Measurements from ENCODE around the gene LIMS4.
"Not testable (repeated sequence)": the region's sequence is repeated elsewhere in the genome, so short reads cannot be mapped to it uniquely, and the experiment has no call there.

LIMS4 gene, protein sequence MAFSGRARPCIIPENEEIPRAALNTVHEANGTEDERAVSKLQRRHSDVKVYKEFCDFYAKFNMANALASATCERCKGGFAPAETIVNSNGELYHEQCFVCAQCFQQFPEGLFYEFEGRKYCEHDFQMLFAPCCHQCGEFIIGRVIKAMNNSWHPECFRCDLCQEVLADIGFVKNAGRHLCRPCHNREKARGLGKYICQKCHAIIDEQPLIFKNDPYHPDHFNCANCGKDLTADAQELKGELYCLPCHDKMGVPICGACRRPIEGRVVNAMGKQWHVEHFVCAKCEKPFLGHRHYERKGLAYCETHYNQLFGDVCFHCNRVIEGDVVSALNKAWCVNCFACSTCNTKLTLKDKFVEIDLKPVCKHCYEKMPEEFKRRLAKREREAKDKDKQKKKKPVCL

DNA sequence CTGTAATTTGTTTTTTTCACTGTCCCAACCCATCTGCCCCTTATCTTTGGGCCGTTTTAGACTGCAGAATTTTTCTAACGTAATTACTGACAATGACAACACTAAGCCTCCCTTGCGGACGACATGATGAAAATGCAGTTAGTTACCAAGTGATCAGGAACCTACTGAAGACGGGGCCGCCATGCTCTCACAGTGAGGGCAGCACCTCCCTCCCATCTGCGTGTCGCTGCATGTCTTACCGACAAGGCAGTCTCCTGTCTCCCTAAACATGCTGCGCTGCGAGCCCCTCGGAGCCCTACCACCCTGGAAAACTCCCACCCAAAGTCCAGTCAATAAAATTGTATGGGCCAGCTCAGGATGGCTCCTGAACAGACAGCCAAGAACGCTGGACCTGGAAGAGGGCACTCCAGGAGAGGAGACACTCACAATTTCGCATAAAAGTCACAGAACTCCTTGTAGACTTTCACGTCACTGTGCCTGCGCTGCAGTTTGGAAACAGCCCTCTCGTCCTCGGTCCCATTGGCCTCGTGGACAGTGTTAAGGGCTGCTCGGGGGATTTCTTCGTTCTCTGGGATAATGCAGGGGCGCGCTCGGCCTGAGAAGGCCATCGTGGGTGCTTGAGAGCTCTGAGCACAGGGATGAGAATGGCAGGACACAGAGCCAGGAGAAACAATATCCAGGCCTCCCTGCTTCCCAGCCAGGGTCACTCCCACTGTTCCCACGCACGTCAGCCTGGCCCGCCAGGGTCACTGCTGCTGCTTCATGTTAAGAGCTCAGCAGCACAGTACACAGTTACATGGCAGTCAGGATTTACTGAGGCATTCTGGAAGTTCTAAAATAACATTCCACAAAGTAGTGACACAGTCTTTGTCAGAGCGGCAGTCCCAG lies at the start of gene LIMS4:
LIMS4 (minus strand) TSS at position 646 of the 888 bp plus-strand sequence; CDS start at position 608, 38 bp downstream.
- FAIRE-seq; DNase-seq (ENCODE audit: low spot score): not testable (repeated sequence)

DNA sequence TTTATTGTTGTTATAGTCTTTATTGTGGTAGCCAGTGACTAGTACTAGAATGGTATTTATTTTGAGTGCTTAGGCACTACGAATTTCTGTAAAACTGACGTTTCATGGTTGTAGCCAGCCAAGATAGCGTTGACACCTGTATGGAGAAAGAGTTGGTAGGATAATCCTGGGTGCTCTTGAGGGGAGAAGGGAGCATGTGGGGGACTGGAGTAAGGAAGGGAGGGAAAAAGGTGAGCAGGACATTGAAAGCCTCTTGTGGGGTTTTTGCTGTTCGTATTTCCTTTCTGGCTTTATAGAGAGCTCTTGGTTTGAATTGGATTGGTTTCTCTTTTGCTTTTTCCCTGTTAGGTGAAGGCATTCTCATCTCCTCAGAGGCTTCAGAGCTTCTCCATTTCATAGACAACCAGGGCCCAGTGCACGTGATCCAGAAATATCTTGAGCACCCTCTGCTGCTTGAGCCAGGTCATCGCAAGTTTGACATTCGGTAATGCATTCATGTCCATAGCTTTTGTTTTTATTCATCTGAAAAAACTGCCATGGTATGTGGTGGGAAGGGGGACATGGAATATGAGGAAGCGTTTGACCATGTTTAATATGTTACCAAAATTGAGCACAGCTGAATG lies 27.2 kb upstream of the LIMS4 start:
- not testable (repeated sequence) for FAIRE-seq; DNase-seq (ENCODE audit: low spot score)

DNA sequence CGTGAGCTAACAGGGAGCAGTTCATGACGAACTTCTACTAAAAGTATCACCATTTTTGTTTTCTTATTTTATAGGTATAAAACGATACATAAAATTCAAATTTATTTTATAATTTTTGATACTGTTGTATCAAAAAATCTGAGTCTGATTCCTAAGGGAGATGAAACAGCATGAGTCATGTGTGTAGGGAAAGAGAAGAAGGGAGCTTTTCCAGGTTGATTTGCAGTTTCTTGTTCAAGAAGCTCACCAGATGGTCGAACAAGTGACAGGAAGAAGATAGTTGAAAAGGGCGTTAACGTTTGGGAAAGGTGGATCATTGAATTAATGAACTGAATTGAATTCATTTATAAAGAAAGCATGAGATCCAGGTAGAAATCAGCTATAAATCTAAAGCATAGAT lies 23.4 kb upstream of the LIMS4 start:
- DNase-seq (ENCODE audit: low spot score); FAIRE-seq: not testable (repeated sequence)

DNA sequence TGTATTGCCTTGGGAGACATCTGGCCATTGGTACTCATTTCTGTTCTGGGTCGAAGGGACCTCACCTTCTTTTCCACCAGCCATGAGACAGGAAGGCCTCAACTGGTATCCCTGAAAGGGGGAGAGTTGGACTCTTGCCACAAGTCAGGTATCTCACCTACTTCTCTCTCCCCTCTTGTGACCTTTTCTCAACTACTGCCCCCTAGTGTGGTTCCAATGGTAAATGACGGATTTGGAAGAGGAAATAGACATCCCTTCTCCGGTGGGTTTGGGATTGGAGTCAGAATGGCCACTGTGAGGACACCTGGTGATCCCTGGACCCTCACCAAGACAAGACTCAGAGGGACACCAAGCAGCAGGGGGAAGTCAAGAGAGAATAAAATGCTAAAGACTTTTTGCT lies 21.9 kb upstream of the LIMS4 start:
- FAIRE-seq; DNase-seq (ENCODE audit: low spot score): not testable (repeated sequence)

DNA sequence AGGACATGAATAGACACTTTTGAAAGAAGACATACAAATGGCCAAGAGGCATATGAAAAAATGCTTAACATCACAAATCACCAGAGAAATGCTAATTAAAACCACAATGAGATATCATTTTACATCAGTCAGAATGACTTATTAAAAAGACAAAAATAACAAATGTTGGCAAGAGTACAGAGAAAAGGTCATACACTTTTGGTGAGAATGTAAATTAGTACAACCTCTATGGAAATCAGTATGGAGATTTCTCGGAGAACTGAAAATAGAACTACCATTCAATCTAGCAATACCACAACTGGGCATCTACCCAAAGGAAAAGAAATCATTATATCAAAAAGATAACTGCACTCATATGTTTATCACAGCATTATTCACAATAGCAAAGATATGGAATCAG lies 16.4 kb upstream of the LIMS4 start:
- not testable (repeated sequence) for DNase-seq (ENCODE audit: low spot score); FAIRE-seq

DNA sequence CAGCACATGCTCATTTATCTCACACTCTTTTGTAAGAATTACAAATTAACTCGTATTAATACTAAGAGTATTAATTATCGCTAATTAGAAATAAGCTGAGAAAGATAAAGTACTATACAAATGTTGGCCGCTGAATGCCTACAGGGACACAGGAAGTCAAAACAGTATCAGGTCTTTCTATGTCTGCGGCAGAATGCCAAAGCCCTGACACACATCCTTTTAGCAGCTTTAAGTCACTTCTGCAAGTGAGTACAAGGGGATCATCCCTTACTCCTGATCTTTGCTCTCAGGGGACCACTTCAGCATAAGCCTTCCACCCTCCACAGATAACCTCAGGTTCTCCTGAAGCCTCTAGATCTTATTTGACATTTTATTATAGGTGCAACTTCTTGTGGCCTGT lies 10.1 kb upstream of the LIMS4 start:
- not testable (repeated sequence) for DNase-seq (ENCODE audit: low spot score); FAIRE-seq

DNA sequence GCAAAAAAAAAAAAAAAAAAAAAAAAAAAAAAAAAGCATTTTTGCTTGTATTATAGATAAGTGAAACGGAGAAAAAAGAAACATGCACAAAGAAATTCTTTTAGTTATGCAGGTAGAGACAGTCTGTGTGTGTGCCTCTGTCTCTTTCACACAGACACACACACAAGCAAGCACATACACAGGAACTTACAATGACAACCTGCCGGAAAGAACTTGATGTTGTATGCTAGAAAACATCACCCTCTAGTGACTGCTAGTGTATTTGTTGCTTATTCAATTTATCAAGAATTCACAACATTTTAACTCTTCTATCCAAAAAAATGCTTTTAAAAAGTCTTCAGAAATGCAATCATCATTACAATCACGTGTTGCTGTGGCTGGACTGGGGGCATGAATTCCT lies 8.6 kb upstream of the LIMS4 start:
- DNase-seq (ENCODE audit: low spot score); FAIRE-seq: not testable (repeated sequence)

DNA sequence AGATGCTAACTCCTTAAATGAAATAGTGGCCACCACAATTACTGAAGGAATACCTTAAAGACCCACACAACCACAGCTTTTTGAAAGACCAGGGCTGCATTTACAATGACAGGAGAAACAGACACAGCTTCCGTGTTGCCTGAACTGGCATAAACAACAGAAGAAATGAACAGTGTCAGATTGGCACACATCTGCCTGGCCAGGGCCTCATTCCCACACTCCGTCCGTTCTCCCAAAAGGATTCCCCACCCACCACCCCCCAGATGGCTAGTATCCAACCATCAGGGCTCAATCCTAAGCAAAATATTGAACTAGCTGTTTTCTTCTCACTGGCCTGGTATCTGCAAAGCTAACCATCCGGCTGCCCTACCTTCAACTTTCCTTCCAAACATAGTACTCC lies 7.5 kb upstream of the LIMS4 start:
- FAIRE-seq; DNase-seq (ENCODE audit: low spot score): not testable (repeated sequence)

DNA sequence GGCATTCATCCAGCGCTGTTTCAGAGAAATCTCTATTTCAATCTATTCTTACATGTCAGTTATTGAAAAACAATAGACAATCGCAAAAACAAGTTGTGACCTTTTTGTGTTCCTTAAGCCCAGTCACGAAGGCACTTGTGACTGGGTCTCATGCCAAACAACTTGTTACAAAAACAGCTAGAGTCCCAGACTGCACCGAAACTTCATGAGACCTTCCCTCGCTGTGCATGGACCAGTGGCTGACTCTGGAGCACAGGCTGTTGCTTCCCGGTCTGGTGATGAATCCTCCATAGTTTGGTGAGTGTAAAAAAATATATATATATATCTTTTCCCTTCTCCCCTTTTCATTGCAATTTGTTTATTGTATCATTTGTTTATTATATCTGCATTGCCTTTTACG lies 4.8 kb upstream of the LIMS4 start:
- DNase-seq (ENCODE audit: low spot score); FAIRE-seq: not testable (repeated sequence)

DNA sequence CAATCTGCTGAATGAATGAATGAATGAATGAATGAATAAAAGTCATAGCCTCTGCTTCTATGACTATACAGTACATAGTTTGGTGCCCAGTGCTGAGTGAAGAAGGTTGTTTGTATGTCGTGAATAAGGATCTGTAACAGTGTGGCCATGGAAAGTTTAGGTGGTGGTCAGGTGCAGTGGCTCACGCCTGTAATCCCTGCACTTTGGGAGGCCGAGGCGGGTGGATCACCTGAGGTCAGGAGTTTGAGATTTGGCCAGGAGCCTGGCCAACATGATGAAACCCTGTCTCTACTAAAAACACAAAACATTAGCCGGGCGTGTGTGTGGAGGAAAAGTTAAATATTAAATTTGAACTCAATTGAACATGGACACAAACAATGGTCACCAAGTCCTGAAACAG lies 4.3 kb upstream of the LIMS4 start:
- not testable (repeated sequence) for FAIRE-seq

DNA sequence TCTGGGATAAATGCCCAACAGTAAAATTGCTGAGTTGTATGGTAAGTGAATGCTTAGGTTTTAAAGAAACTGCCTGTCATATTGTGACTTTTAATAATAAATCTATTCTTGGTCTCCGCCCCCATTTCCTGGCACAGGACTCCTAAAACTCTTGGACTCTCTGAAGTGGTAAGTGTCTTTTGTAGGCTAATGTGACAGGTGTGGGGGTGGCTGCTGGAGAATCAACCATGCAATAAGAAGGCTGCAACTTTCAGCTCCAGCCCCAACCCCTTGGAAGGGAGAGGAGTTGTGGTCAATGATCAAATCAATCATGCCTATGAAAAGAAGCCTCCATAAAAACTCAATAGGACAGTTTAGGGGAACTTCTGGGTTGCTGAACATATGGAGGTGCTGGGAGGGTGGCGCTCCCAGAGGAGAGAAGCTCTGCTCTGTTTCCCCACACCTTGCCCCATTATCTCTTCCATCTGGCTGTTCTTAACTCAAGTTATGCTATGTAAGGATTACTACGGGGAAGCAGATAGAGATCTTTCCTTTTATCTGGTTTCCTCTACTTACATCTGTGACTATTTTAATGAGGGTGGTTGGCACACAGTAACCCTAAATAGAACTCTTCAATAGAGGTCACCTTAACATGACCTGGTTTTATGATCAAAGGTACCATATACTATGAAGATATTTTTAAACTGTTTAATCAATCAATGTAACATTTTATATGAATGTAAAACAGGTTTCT lies 3.2 kb upstream of the LIMS4 start:
- FAIRE-seq, result not testable (repeated sequence)

More for the DNA sequence above, 4.3 kb upstream of the LIMS4 start:
- not testable (repeated sequence) for DNase-seq (ENCODE audit: low spot score)

DNA sequence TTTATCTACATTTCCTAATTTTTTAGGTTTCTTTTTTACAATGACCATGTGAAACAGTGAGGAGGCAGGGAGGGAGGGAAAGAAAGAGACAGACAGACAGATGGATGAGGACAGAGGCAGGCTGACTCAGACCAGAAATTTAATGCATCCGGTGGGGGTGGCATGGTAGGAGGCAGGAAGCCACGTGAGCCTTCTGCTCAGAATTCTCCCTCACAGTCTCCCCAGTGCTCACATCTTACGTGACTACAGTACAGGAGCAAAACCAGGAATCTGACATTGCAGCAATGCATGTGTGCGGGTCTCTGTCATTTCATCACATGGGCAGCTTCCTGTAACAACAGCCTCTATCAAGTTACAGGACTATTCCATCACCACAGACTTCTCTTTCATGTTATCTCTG lies 2.3 kb upstream of the LIMS4 start:
- DNase-seq (ENCODE audit: low spot score); FAIRE-seq: not testable (repeated sequence)

More for the DNA sequence above, 3.2 kb upstream of the LIMS4 start:
- DNase-seq (ENCODE audit: low spot score), result not testable (repeated sequence)

DNA sequence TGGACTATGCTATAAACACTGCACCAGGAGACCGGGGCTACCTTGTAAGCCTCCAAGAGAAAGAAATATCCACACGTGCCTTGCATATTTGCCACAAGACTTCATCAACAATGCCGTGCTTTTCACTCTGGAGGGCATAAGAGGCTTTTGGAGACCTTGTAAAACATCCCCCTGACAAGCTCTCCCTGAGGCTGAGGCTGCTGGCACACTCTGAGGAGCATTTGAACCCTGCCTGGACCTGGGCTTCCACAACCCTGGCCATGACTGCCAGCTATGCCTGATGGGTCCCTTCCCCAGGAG lies 393 bp upstream of the LIMS4 start:
- FAIRE-seq, result not testable (repeated sequence)

DNA sequence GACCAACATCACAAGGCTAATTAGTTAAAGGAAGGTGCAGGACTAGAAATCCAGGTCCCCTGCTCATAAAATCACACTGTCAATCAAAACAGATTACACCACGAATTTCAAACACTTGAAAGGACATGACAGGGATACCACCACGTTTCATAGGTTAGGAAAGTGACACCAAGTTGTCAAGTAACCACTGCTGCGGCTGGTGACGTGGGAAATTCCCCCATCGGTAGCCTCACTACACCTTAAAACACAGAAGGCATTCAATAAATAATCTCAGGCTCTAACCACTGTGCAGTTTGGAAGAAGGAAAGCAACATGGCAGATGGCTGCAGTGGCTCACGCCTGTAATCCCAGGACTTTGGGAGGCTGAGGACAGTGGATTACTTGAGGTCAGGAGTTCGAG lies 3.7 kb downstream of the LIMS4 start:
- DNase-seq (ENCODE audit: low spot score); FAIRE-seq: not testable (repeated sequence)

More for the DNA sequence above, 393 bp upstream of the LIMS4 start:
- DNase-seq (ENCODE audit: low spot score), result not testable (repeated sequence)

DNA sequence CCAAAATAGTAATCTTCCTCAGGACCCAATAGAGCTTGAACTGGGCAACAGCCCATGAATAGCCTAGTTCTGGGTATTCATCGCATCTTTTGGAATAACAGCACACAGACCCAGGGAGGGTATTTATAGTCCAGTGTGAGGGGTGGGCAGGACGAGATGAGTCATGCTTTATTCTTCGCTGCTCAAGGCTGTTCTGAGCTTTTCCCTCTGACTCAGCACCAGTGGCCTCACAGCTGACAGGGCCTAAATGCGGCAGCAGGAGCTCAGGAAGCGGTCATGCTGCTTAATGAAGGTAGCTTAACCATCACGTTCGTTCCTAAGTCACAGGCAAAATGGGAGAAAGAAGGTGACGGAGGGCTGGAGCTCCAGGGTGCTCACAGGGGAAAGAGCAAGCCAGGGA lies 7.3 kb downstream of the LIMS4 start:
- FAIRE-seq; DNase-seq (ENCODE audit: low spot score): not testable (repeated sequence)

DNA sequence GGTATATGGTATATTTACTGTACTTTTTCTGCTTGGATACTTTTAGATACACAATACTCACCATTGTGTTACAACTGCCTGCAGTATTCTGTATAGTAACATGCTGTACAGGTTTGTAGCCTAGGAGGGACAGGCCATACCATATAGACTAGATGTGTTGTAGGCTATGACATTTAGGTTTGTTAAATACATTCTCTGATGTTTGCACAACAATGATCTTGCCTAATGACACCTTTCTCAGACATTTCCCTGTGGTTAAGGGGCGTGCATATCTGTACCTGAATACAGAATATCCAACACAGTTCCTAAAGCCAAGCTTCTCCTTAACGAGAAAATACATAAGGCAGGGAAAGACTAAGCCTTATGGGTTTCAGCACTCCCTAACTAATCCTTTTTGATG lies 10.2 kb downstream of the LIMS4 start:
- not testable (repeated sequence) for FAIRE-seq; DNase-seq (ENCODE audit: low spot score)

DNA sequence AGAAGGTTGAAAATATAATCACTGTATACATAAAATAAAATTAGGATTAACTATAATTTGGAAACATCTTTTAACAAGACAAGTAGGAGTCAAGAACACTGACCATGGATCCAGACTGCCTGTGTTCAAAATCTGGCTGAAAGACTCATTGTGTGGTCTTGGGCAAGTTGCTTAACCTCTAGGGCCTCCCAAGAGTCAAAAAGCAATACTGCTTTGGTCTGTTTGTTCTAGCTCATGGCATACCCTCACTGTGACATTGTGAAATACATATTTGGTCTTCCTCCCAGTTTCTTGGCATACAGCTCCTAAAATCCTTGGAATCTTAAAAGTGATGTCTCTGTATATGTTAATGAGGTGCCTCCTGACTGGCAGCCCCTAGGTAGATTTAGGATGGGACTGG lies 12.3 kb downstream of the LIMS4 start:
- FAIRE-seq; DNase-seq (ENCODE audit: low spot score): not testable (repeated sequence)

DNA sequence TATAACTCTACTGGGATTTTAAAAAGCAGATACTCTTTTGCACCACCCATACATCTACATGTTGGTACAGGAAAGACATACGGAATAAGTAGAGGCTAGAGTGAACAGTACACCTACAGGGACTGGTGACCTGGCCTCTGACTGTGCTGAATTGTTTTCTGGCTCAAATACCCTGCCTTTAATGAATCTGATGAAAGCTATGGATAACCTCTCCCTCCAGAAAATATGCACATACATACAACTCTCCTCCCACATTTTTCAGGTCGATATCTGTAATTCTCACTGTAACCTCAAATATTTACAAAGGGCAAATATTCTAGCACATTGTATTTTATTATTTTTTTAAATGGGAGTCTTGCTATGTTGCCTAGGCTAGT lies 15.4 kb downstream of the LIMS4 start:
- not testable (repeated sequence) for DNase-seq (ENCODE audit: low spot score); FAIRE-seq

DNA sequence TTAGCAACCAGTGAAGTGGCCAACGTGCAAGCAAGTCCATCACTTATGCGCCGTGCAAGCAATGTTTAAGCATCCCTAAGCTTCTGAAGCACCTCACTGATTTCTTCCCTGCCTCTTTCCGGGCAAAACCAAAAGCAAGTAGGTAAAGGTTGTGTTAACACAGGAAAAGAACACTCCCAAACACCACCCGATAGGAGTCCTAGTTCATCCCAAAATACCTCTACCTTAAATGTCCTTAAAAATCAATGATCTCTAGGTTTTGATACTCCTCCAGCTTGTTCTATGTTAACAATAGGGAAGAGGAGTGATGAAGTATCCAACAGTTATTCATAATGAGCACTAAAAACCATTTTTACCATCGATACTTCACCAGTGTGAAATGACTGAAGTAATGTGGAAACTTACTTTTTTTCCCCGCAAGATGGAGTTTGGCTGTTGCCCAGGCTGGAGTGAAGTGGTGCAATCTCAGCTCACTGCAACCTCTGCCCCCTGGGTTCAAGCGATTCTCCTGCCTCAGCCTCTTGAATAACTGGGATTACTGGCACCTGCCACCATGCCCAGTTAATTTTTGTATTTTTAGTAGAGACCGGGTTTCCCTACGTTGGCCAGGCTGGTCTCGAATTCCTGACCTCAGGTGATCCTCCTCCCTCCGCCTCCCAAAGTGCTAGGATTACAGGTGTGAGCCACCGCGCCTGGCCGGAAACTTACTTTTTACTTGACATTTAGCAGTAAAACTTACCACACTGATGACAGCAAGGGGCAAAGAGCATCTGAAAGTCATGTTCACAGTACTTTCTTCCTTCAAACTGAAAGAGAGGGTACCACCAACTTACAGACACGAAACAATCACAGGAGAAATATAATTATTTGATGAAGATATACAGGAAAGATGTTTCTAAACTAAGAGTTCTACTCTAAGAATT lies 16.1 kb downstream of the LIMS4 start:
- FAIRE-seq; DNase-seq (ENCODE audit: low spot score): not testable (repeated sequence)

Measured in urothelium cell line (cell line).